COLO829 (cell line): ENCODE data around the gene MT1G.
"Not testable (repeated sequence)": the region's sequence is repeated elsewhere in the genome, so short reads cannot be mapped to it uniquely, and the experiment has no call there.

Experiments used
- DNase-seq: peaks from one replicate; pipeline ENCODE4 v3.0.0; 2012; ENCODE audit warnings: low spot score

Gene MT1G

DNA sequence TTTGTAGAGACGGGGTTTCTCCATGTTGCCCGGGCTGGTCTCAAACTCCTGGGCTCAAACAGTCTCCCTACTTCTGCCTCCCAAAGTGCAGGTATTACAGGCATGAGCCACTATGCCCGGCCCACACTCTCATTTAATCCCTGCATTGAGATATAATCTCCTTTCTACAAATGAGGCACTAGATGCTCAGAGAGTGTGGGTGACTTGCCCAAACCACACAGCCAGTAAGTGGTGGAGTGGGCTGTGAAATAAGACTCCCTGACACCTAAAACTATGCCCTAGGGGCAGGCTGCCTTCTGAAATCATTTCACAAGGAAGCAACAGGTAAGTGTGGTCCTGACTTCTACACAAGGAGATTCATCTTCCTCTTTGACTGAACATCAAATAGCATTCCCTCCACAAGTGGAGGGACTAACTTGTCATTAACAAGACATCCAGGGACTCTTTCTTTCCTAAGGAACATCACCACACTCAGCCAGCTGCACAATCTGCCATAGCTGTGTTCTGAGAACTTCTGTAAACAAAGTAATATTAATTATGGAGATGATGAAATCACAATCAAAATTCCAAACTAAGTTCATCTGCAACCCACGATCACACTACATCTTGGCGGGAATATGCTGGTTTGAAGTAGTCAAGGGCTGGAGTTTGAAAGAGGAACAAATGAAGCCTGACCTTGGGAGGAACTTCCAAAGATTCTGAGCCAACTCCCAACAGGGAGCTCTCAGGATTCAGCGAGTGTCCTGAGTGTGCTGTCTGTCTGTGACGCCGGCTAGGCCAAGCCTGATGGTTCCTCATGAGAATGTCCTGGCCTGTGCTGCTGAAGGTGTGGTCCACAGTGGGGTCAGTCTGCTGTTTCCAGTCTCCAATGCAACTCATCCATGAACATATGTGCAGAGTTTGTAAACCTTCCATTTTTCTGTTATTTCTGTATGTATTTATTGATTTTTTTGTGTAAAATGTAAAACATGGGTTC is 2.3 kb downstream of the MT1G start:
- DNase-seq, result not testable (repeated sequence)

DNA sequence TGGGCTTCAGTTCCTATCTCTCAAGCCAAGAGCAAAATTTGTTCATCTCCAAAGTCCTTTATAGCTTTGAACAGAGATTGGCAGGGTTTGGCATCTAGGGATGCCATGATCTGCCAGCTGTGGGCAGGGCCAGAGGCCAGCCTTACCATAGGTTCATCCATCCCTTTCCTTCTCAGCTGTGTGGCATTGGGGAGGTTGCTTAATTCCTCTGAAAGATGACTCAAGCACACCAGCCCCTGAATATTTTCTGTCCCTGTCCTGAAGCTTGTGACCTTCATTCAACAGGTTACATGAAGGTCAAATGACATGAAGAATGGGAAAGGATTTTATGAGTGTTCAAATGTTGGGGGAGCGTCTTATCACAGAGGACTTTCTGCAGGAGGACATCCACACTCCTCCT is 3.4 kb downstream of the MT1G start:
- no peak for DNase-seq

DNA sequence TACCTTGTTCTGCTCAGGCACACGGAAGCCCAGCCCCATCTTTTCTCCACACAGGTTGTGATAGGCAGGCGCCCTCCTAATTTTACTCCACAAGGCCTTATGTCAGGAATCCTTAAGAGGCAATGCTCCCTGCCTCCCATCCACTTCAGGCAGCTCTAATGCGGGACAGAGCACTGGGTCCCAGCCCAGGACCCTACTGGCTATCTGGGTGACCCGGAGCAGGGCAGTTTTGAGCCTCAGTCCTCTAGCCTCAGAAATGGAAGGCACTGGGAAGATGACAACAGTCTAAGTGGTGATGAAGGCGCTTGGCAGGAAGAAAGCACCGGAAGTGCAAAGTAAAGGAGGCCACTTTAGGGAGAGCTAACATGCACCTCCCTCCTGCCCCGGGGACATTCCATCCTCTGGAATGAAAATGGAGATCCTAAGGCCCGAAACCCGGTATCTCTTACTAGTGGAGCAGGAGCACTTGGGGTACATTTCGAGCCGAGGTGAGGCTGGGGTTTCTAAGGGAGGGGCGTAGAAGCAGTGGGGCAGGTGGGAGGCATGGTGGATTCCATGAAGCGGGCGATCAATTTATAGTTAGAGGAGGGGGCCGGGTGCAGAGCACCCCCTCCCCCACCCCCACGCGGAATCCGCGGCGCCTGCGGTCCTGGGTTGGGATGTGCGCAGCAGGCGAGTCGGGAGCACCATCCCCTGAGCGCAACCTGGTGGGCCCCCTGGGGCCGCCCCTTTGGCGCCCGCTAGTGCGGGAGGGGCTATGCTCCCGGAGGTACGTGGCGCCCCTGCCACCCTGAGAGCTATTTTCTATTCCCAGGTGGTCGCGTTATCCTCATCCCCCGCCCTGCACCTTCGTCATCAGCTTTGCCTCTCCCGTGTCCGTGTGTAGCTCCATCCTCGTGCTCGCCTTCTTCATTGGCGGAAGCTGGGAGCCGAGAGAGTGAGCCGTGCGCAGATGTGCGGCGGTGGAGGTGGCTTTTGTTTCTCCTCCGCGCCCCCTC is 5.2 kb downstream of the MT1G start:
- no peak for DNase-seq

DNA sequence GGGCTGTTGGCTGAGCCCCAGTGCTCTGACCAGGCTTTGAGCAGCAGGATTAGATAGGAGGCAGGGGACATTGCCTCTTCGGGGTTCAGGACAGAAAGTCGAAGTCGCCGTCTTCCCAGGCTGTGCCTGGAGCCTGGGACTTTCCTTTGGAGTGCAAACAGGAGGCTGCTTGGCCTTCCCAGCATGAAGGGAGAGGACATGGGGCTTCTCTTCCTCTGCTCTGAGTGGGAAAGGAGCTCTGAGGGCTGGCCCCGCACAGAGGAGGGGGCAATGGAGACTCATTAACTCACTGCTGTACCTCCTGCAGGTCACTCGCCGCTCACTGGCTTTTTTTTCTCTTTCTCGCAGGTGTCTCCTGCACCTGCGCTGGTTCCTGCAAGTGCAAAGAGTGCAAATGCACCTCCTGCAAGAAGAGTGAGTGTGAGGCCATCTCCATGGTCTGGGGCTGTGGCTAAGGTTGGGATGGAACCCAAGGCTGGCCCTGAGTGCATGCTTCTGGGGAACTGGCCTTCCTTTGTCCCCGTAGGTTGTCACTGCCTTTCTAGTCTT is 9.5 kb downstream of the MT1G start:
- no peak for DNase-seq

DNA sequence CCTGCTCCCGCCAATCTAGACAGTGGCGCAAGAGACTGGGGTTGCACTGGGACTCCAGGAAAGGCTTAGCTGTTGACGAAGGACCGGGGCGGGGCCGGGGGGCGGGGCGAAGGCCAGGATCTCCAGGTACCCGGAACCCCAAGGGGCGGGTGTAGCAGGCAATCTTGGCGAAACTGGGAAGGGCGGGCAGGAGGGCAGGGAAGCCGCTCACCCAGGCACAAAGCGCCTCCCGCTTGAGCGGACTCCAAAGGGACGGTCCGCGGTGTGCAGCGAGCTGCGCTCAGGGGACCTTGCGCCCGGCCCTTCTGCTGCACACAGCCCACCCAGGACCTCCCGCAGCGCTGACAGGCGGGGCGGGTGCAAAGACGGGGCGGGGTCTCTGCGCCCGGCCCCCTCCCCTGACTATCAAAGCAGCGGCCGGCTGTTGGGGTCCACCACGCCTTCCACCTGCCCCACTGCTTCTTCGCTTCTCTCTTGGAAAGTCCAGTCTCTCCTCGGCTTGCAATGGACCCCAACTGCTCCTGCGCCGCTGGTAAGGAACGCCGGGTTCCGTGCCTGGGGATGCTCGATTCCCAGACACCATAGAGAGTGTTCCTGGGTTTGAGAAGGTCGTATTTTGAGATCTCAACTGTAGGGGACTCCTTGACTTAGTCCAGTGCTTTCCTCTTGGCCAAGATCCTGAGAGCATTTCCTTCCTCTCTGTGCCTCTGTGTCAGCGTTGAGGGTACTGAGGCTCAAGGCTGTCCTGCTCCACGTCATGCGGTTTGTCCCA is 10.1 kb downstream of the MT1G start, which contains the start of gene MT1F:
Gene MT1F, plus strand, starts transcription at position 405 of the 772 bp plus-strand sequence. Its CDS starts 100 bp downstream, at position 505.
- DNase-seq, result no peak

DNA sequence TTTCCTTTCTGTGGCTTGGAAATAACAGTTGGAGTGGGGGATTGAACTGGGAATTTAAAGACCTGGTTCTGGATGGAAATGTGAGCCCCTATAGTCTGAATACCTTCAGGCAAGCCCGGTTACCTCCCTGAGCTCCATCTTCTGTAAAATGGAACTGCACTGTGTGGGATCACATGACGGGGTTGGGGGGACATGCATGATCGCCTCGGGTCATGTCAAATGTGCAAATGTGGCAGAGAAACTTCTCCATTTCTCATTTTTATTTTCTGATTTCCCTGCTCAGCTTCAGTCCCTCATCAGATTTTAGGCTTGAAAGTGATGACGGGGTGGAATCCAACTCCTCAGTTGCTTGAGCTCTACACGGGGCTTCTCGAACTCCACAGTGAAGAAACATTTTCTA is 14.6 kb downstream of the MT1G start:
- DNase-seq, result no peak

DNA sequence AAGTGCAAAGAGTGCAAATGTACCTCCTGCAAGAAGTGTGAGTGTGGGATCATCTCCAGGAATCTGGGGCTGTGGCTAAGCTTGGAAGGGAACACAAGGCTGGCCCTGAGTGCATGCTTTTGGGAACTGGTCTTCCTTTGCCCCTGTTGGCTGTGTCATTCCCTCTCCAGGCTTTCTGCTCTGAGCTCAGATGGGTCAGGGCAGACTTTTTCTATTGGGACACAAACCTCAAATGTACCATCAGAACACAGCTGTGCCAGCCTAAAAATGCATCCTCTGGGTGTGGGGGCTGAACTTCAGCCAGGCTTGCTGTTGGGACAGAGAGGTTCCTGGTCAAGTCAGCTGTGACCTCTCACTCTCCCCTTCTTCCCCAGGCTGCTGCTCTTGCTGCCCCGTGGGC is 15.3 kb downstream of the MT1G start:
- DNase-seq, result no peak

DNA sequence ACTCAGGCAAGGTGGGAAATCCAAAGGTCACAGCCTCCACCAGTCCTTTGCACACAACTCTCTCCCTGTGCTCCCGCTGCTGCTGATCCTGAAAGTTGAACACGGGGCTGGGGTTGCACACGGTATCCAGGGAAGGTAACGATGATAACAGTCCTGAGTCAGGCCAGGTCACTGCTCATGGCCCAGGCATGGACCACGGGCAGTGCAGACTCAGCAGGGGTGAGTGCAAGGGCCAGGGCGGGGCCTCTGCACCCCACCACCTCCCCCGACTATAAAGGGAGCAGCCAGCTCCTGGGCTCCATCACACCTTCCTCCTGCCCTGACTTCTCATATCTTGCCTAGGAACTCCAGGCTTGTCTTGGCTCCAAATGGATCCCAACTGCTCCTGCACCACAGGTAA is 16.3 kb downstream of the MT1G start, which contains the start of gene MT1B:
Gene MT1B, plus strand, starts transcription at position 301 of the 400 bp plus-strand sequence. Its CDS starts 68 bp downstream, at position 369.
- DNase-seq, result no peak

DNA sequence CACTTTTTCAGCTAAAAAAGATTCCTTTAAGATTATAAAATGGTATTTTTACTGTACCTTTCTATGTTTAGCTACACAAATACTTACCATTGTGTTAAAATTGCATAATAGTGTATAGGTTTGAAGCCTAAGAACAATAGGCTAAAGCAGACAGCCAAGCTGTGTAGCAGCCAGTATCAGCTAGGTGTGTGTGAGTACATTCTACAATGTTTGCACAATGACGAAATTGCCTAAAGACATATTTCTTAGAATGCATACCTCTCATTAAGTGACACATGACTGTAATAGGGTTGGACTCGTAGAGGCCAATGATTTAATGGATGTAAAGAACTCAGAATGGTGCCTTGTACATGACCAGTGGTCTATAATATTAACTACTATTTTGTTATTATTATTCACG is 18.0 kb downstream of the MT1G start:
- no peak for DNase-seq

DNA sequence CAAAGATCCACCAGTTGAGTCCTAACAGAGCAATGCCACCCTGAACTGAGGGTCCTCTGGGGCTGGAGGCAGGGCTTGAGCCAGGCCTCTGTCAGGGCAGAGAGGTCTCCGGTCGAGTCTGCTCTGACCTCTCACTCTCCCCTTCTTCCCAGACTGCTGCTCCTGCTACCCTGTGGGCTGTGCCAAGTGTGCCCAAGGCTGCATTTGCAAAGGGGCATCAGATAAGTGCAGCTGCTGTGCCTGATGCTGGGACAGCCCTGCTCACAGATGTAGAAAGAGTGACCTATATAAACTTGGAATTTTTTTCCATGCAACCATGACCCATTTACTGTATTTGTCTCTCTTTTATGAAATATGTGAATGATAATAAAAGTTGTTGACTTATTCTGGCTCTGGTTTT is 18.6 kb downstream of the MT1G start:
- no peak for DNase-seq

DNA sequence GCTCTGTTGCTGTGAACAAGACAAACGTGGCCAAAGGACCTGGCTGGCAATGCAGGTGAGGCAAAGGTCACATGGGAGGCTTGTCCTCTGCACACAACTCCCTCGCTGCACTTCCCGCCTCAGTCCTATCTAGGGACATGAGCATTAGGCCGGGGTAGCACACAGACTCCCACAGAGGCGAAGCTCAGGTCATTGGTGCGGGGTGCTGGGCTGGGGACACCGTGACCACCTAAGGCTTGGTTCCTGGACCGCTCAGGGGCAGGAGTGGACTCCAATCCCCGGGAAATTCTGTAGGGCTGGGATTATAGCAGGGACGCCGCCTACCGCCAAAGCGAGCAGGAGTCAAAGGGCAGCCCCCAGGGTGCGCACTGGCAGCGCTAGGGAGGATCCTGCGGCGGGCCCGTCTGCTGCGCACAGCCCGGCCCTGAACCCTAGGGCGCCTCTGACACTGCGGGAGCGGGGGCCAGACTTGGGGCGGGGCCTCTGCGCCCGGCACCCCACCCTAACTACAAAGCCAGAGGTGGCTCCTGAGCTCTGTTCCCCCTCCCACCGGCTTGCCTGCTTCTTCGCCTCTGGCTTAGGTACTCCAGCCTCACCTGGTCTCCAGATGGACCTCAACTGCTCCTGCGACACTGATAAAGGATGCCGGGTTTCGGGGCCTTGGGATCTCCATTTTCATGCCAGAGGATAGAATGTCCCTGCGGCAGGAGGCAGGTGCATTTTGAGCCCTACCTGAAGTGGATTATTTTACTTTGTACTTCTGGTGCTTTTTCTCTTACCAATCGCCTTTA is 20.0 kb downstream of the MT1G start:
- no peak for DNase-seq

DNA sequence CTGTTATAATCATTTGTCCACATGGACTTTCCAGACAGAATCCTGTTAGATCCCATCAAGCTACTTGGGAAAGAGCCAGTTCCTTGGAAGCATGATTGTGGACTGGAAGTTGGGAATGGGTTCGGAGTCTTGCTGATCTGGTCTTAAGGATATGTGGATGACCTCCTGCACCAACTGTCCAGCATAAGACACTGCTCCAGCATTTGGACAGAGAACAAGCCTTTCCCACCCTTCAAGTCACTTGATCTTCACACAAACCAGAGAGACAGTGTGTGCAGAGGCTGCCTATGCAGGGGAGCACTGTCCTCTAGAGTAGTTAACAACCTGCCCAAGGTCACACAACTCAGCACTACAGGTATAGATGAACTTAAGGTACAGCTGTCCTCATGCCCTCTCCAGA is 22.0 kb downstream of the MT1G start:
- DNase-seq, result no peak

DNA sequence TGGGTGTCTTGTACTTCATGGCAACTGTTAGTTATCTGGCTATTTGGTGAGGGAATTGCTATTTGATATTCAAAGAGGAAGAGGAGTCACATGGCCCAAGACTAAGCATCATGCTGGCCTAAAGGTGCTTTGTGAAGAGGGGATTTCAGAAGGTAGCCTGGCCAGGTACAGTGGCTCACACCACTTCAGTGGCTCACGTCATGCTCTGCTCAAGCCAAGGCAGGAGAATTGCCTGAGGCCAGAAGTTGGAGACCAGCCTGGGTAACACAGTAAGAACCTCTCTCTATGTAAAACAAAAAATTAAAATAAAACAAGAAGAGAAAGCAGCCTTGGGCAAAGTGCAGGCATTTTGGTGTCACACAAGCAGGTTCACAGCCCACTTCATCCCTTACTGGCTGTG is 22.6 kb downstream of the MT1G start:
- DNase-seq, result no peak

DNA sequence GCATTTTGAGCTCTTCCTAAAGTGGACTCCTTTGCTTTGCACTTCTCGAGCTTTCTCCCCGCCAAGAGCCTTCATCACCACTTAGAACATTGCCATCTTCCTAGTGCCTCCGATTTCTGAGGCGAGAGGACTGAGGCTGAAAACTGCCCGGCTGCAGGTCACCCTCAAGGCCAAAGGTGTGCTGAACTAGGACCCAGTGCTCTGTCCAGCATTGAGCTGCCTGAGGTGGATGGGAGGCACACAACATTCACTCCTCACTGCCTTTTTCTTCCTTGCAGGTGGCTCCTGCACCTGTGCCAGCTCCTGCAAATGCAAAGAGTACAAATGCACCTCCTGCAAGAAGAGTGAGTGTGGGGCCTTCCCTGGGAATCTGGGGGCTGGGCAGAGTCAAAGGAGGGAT is 24.0 kb downstream of the MT1G start:
- DNase-seq, result no peak

DNA sequence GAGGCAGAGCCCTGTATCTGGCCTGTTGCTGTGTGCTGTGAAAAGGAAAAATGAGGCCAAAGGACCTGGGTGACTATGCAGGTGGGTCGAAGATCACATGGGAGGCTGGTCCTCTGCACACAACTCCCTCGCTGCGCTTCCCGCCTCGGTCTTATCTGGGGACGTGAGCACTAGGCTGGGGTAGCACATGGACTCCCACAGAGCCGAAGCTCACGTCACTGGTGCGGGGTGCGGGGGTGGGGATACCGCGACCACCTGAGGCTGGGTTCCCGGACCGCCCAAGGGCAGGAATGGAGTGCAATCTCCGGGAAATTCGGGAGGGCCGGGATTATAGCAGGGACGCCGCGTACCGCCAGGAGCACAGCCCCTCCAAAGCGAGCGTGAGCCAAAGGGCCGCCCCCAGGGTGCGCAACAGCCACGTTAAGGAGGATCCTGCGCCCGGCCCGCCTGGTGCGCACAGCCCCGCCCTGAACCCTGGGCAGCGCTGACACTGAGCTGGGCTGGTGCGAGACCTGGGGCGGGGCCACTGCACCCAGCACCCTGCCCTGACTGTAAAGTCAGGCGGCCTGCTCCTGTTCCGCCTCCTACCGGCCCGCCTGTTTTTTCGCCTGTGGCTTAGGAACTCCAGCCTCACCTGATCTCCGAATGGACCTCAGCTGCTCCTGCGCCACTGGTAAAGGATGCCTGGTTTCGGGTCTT is 24.6 kb downstream of the MT1G start:
- peak; percentile 1 for DNase-seq

DNA sequence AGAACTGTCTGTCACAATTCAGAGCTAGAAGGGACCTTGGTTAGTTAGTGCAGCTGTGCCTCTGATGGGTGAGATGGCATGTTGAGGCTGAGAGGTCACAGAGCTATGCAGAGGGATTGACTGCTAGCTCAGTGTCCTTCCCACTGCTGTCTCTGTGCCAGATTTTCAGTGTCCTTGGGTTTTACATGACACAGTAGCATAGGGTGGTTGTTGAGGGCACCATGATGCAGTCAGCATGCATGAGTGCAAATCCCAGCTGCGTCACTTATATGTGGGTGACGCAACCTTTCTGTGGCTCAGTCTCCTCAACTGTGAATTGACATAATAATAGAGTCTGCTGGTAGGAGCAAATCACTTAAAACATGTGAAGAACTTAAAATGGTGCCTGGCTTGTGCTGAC is 26.7 kb downstream of the MT1G start:
- DNase-seq, result no peak

DNA sequence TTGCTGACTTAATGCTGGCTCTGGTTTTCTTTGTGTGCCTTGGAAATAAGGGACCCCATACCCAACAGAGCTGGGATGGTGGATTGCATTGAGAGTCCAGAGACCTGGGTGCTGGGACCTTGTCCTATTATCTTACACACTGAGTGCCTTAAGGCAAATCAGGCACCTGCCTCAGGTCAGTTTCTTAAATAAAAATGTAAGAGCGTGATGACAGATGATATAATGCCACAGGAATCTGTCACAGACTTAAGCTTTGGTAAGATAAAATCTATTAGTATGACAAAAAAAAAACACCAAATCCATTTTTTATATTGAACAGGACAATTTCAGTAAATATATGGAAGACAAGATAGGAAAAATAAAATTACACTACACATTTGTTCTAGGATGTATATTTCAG is 27.8 kb downstream of the MT1G start:
- DNase-seq, result no peak

DNA sequence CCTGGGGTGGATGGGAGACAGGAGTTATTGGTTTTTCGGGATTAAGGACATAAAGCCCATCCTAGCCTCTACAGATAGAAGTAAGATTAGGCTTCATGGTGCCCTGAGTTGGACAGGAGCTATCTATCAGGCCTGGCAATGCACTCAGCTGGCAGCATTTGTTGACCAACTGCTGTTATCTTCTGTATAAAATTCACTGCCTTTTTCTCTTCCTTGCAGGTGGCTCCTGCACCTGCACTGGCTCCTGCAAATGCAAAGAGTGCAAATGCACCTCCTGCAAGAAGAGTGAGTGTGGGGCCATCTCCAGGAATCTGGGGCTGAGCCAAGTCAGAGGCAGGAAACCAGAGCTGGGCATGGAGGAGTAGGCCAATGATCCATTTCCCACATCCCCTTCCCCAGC is 28.8 kb downstream of the MT1G start:
- DNase-seq, result no peak

DNA sequence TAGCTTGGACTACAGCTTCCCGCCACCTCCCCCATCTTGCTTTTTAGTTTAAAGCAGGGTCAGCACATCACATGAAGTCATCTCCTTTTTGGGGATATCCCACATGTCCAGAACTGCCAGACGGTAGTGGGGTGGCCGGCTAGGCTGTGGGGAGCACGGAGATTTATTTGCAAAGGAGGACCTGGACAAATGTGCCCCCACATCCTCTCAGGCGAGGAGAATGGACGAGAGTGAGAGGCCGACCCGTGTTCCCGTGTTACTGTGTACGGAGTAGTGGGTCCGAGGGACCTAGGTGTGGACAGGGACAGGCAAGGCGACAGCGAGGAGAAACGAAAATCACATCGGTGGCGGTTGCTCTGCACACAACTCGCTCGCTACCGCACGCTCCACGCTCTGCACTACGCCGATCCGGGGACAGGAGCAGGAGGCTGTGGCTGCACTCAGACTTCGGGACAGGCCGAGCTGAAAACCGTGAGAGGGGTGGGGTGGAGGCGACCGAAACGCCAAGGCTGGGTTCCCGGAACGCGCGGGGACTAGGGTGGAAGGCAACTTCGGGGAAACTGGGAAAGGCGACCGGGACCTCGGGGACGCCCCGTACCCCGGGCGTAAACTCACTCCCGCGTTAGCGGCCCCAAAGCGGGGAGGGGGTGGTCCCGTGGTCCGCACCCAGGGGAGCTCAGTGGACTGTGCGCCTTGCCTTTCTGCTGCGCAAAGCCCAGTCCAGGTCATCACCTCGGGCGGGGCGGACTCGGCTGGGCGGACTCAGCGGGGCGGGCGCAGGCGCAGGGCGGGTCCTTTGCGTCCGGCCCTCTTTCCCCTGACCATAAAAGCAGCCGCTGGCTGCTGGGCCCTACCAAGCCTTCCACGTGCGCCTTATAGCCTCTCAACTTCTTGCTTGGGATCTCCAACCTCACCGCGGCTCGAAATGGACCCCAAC is 29.8 kb downstream of the MT1G start, which contains the start of gene MT1A:
Gene MT1A, plus strand, starts transcription at position 853 of the 937 bp plus-strand sequence. Its CDS starts 73 bp downstream, at position 926.
- no peak for DNase-seq
